HG03280 (cell line): ENCODE results near the gene POR.
"Not testable (repeated sequence)": the region's sequence is repeated elsewhere in the genome, so short reads cannot be mapped to it uniquely, and the experiment has no call there.

Experiments
- ATAC-seq: cut with Tn5 transposase; IDR thresholded peaks from one replicate; pipeline ENCODE4 v1.9.1; 2021; ENCODE audit warnings: mild to moderate bottlenecking, moderate library complexity; ENCODE audit not compliant: unreplicated experiment

Gene POR

DNA sequence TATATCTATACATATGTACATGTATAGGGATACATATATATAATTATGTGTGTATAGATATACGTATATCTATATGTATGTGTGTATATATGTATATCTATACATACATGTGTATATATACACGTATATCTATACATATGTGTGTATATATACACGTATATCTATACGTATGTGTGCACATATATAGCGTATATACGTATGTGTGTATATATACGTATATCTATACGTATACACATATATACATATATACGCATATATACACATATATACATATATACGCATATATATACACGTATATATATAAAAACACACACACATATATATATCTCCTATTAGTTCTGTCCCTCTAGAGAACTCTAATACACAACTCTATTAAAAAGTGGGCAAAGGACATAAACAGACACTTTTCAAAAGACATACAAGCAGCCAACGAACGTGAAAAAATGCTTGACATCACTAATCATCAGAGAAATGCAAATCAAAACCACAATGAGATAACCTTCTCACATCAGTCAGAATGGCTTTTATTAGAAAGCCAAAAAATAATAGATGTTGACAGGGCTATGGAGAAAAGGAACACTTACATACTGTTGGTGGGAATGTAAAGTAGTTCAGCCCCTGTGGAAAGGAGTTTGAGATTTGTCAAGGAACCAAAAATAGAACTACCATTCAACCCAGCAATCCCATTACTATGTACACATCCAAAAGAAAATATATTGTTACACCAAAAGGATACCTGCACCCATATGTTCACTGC, 101.4 kb downstream of the POR start:
- ATAC-seq: no peak

DNA sequence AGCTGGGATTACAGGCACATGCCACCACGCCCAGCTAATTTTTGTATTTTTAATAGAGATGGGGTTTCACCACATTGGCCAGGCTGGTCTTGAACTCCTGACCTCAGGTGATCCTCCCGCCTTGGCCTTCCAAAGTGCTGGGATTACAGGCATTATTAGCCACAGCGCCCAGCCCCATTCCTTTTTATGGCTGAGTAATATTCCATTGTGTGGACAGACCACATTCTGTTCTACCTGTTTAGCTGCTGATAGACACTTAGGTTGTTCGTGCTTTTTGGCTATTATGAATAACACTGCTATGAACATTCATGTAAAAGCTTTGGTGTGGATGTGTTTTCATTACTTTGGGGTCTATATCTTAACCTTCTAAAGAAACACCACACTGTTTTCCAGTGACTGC, 103.6 kb downstream of the POR start:
- not testable (repeated sequence) for ATAC-seq

DNA sequence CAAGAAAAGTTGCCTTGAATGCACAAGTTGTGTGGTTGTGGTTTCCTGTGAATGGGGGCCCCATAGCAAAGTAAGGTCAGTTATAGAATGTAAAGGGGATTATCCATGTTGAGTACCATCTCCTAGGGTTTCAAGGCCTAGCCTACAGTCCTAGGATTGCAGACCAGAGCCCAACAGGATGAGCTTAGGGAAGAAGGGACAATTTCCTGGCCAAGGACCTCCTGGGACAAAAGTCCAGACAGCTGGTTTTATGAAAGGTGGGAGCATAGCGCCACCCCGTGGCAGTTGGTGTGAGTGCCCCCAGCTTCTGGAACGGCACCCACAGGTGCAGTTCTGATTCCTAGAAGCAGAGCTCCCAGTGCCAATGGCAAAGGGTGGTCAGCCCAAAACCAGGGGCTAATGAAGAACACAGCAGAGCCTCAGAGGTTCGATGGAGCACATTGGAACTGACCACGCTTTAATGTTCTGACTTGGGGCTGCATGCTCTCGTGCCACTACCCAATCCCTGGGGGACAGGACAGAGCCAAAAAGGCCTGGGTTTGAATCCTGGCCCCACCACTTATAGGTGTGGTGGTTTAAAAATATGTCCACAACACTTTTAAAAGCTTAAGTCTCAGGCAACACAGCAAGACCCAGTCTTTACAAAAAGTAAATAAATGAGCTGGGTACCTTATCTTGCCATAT, 105.2 kb downstream of the POR start:
- ATAC-seq: no peak

DNA sequence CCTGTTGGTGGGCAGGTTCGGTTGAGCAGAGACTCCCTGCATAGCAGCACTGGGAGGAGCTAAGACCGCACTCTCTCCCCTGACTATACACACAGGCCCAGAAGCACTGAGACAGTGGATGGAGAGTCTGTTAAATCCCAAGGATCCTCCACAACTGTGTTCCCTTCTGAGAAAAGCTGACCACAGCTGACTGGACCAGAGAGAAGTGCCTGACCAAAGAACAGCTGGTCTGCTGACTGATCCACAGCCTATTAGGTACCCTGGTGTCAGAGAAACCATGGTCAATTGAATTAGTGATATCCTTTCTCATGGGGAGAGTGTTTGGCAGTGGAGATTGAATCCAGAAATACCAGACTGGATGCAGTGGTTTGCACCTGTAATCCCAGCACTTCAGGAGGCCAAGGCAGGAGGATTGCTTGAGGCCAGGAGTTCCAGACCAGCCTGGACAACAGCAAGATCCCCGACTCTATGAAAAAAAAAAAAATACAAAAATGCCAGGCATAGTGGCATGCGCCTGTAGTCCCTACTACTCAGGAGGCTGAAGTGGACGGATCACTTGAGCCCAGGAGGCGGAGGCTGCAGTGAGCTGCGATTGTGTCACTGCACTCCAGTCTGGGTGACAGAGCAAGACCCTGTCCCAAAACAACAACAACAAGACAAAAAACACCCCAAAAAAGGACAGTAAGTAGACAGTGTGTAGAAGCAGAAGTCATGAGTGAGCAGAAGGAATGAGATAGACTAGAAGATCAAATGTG, 107.2 kb downstream of the POR start:
- ATAC-seq: no peak

DNA sequence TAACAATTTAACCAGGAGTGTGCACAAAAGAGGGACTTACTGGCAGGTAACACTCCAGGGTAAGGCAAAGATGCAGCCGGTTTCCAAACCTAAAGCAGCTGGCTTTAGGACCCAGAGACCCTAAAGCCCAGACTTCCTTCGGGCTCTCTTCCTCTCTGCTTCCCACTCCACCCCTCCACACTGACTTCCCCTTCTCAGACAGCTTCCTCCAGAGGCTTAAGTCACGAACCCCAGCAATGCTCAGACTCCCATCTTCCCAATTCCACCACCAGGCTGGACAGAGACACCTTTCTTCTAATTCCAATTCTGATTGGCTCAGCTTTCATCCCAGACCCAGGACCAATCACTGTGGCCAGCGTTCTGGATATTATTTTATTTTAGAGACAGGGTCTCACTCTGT, 108.0 kb downstream of the POR start:
- ATAC-seq: no peak

DNA sequence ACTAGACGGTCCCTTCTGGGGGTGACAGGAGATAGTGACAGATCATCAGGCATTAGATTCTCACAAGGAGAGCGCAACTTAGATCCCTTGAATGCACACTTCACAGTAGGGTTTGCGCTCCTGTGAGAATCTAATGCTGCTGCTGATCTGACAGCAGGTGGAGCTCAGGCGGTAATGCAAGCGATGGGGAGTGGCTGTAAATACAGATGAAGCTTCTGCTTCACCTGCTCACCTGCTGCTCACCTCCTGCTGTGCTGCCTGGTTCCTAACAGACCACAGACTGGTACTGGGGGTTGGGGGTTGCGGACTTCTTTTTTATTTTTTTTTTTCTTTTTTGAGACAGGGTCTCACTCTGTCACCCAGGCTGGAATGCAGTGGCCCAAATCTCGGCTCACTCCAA, 114.7 kb downstream of the POR start:
- not testable (repeated sequence) for ATAC-seq

DNA sequence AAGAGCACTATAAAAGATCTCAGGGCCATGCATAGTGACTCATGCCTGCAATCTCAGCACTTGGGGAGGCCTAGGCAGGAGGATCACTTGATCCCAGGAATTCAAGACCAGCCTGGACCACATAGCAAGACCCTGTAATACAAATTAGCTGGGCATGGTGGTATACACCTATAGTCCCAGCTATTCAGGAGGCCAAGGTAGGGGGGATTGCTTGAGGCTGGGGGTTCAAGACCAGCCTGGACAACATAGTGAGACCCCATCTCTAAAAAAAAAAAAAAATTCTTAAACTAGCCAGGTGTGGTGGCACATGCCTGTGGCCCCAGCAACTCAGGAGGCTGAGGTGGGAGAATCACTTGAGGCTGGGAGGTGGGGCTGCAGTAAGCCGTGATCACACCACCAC, 117.0 kb downstream of the POR start:
- ATAC-seq: no peak
